Mammary epithelial cell (primary cell): Measurements from ENCODE around the gene MYCBPAP.

Source experiments
- EZH2 ChIP-seq: IDR thresholded peaks from 2 replicates; pipeline ENCODE4 v1.6.1; 2012; ENCODE audit warnings: low read length, inconsistent platforms, borderline replicate concordance
- TF ChIP-seq, protein P1 (sequence below), 2 donors: IDR thresholded peaks in 1 of 2; conservative IDR thresholded peaks in 1 of 2; 2 replicates each; pipeline ENCODE4 v1.5.1; 2011 to 2012; ENCODE audit warnings: inconsistent platforms in 2 of 2, low read length in 2 of 2, mild to moderate bottlenecking in 2 of 2, control low read depth in 1 of 2, low read depth in 1 of 2; ENCODE audit not compliant: insufficient read depth in 1 of 2; ENCODE audit errors: extremely low read depth in 1 of 2

DNA sequence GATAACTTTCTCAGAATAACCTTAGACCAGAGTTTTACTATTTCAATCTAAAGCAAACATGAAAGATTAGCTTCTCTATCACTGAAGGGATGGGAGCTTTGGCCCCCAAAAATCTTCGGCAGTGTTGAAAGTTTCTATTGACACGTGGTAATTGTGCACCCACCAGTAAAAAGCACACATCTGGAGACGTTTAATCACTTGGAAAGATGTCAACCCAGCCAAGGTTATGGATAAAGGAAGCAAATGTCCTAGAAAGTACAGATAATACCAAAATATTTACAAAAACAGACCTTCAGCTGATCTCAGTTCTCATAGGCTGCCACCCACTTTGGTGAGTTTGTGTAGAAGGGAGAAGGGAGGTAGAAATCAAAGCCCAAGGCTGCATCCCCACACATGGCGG is 5.3 kb downstream of the MYCBPAP start:
- TF ChIP-seq, protein P1, sequence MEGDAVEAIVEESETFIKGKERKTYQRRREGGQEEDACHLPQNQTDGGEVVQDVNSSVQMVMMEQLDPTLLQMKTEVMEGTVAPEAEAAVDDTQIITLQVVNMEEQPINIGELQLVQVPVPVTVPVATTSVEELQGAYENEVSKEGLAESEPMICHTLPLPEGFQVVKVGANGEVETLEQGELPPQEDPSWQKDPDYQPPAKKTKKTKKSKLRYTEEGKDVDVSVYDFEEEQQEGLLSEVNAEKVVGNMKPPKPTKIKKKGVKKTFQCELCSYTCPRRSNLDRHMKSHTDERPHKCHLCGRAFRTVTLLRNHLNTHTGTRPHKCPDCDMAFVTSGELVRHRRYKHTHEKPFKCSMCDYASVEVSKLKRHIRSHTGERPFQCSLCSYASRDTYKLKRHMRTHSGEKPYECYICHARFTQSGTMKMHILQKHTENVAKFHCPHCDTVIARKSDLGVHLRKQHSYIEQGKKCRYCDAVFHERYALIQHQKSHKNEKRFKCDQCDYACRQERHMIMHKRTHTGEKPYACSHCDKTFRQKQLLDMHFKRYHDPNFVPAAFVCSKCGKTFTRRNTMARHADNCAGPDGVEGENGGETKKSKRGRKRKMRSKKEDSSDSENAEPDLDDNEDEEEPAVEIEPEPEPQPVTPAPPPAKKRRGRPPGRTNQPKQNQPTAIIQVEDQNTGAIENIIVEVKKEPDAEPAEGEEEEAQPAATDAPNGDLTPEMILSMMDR (conservative IDR thresholded peaks at IDR 0.05 in 1 of 2, IDR thresholded peaks at IDR 0.05 in 1 of 2; ENCODE audit: extremely low read depth in 1 of 2, insufficient read depth in 1 of 2, low read depth in 1 of 2, low read length in 2 of 2) = no peak
- TF ChIP-seq EZH2 = no peak
